Dermis blood vessel endothelial cell (primary cell): ENCODE results near the gene UNC13B. TPM values are rescaled to one million over a fixed set of nuclear protein-coding genes. Genes with fewer than 3 reads are reported as not detected.
"Not testable (repeated sequence)": the region's sequence is repeated elsewhere in the genome, so short reads cannot be mapped to it uniquely, and the experiment has no call there.

Source experiments
- DNase-seq: peaks from one replicate; pipeline ENCODE4 v3.0.0; 2010
- total RNA-seq: library from RNA; depleted of rRNA; stranded (reverse); fragments of >200 nt; gene quantifications from 2 replicates; pipeline ENCODE4 v1.2.3, GENCODE V29; 2014

UNC13B gene
- total RNA-seq, 1 donor from 2014 or later = 39.7 TPM

- peak; percentile 91 for DNase-seq
These were observed 2.9 kb downstream of the UNC13B start for GRCh38 chr9:35164711-35165110.

GRCh38 chr9:35167429-35167828 lies 5.6 kb downstream of the UNC13B start:
- not testable (repeated sequence) for DNase-seq

- DNase-seq = no peak
These were observed 7.2 kb downstream of the UNC13B start for GRCh38 chr9:35168963-35169362.

- DNase-seq = peak; percentile 10
These were observed 11.1 kb downstream of the UNC13B start for GRCh38 chr9:35172878-35173277.

GRCh38 chr9:35177520-35177919 lies 15.7 kb downstream of the UNC13B start:
- DNase-seq = no peak

- DNase-seq = no peak
These were observed 17.8 kb downstream of the UNC13B start for GRCh38 chr9:35179347-35180280.

- no peak for DNase-seq
These were observed 19.0 kb downstream of the UNC13B start for GRCh38 chr9:35180801-35181200.

- not testable (repeated sequence) for DNase-seq
These were observed 20.6 kb downstream of the UNC13B start for GRCh38 chr9:35182401-35182800.

- DNase-seq = not testable (repeated sequence)
These were observed 21.4 kb downstream of the UNC13B start for GRCh38 chr9:35182996-35183754.

- not testable (repeated sequence) for DNase-seq
These were observed 22.1 kb downstream of the UNC13B start for GRCh38 chr9:35183755-35184480.

- DNase-seq = no peak
These were observed 24.7 kb downstream of the UNC13B start for GRCh38 chr9:35186524-35186923.

GRCh38 chr9:35190203-35190602 lies 28.4 kb downstream of the UNC13B start:
- no peak for DNase-seq

GRCh38 chr9:35191105-35191504 lies 29.3 kb downstream of the UNC13B start:
- no peak for DNase-seq

- peak; percentile 9 for DNase-seq
These were observed 32.0 kb downstream of the UNC13B start for GRCh38 chr9:35193762-35194161.

- DNase-seq = no peak
These were observed 33.9 kb downstream of the UNC13B start for GRCh38 chr9:35195683-35196082.

- peak; percentile 56 for DNase-seq
These were observed 36.4 kb downstream of the UNC13B start for GRCh38 chr9:35198191-35198590.

GRCh38 chr9:35203528-35203927 lies 41.7 kb downstream of the UNC13B start:
- DNase-seq = peak; percentile 9

- no peak for DNase-seq
These were observed 43.5 kb downstream of the UNC13B start for GRCh38 chr9:35205340-35205739.

GRCh38 chr9:35211854-35212253 lies 50.0 kb downstream of the UNC13B start:
- no peak for DNase-seq

GRCh38 chr9:35220659-35221338 lies 59.0 kb downstream of the UNC13B start:
- DNase-seq = no peak

GRCh38 chr9:35225677-35226076 lies 63.9 kb downstream of the UNC13B start:
- no peak for DNase-seq

- DNase-seq = no peak
These were observed 64.8 kb downstream of the UNC13B start for GRCh38 chr9:35226651-35227050.
